ENCODE data around the gene PLPPR1.
A peak's percentile ranks its signal among the peaks of the same experiment; 100 is the strongest.

The PLPPR1 gene

DNA sequence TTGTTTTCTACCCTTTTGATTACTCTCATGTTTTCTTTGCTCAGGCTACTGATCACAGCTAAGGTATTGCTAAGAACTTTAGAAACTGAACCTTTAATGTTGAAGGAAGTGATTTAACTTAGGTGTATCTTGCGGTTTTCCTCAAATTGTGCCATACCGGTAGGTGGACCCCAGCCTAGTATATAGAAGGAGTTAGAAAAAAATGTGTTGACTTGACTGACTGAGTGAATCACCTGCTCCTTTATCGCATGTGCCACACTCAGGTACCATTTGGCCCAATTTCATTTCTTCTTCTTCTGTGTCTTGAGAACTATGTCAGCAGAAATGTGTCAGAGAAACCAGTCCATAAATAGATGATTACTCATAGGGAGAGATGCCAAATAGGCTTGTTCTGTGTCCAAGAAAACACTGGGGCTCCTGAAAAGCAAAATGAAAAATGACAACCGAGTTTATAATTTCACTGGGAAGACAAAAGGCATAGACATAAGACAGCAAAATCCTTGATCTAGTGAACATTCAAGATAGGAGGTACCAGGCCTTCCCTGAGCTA is 19.4 kb downstream of the PLPPR1 start:
- no peak for DNase-seq (ENCODE audit: low read depth)

DNA sequence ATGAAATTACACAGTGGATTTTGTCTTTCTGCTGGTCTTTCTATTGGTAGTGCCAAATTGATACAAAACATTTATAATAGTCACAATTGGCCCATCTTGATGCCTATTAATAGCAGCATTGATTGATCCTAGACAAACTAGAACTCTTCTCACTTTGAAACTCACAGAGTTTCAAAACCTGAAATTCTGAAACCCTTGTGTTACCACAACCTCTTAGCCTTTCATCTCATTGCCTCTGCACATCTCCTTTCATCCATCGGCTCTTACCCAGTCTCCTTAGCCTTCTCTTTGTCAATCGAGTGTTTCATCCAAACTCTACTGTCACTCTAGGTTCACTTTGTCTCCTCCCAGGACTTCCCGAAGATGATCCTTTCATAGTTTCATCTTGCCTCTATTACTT is 22.1 kb downstream of the PLPPR1 start:
- no peak for DNase-seq (ENCODE audit: low read depth)

DNA sequence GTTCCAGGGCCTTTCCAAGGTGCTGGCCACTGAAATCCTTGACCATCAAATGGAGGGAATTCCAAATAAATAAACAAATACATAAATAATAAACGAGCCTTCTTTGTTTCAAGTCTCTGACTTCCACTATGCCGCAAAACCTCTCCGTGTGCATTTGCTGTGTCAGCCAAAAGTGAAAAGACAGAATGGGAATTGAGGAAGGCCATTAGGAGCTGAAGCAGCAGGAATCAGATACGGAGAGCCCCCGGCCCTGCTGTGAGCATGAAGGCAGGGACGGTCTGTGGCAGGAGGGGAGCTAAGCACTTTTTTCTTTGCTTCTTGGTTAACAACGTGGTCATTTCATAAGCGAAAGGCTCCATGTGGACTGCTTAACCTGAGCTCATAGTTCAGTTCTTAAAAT is 26.1 kb downstream of the PLPPR1 start:
- no peak for DNase-seq (ENCODE audit: low read depth)

DNA sequence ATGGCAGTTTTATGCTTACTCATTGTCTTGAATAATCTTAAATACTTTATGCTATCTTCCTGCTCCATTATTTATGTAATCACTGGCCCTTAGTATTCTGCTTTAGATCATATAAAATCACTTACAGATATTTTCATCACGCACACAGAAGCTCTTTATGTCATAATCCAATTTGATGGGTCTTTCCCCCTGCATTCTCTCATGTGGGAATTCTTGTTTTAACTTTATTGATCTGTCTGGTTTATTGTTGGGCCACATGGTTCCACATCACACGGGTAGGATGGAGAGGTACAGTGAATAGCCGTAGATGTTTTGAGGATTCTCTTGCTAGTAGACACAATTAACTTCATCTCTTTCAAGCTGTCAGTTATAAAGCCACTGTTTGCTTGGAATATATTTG is 27.0 kb downstream of the PLPPR1 start:
- no peak for DNase-seq (ENCODE audit: low read depth)

DNA sequence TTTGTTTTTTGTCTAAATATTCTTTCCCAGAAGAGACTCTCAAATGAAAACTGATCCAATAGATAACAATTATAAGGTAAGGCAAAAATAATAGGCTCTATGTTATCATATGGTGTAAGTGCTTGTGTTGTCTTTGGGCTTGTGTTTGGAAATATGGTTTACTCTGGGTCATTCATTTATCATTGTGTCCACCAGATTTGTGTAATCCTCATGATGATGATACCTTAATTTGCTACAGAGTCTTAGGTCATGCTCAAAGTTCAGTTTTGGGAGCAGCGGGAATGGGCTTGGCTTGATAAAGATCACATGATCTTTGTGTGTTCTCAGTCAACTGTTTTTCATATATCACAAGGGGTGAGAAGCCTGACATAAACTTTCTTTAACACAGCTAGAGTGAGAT is 34.2 kb downstream of the PLPPR1 start:
- DNase-seq (ENCODE audit: low read depth): no peak

DNA sequence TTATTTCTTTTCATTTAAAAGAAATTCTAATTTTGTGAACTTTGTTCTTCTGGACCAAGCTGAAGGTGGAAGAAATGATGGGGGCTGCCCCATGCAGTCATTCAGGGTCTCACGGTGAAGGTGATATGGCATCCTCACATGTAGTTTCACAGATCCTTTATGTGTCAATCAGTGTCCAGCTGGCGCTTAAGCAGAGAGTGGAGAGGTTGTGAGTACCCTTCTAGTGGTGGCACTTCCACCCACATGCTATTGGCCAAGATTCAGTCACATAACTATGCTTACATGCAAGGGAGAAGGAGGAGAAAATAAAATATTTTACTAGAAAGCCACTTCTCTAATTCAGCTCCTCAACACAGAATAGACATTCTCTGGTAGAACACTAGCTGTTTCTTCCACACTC is 34.7 kb downstream of the PLPPR1 start:
- no peak for DNase-seq (ENCODE audit: low read depth)

DNA sequence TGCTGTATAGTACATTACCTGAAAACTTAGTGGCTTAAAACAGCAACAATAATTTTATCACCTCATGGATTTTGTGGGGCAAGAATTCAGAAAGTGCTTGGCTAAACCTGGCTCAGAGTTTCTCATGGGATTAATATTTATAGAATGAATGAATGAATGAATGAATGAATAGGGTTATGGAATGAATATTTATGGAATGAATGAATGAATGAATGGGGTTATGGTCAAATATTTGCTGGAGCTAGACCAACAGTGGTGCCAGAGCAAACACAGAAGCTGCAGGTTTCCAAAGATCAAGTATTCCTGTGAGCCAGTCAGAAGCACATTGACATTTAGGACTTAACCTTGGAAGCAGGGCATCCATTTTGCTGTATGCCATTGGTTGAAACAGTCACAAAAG is 35.7 kb downstream of the PLPPR1 start:
- no peak for DNase-seq (ENCODE audit: low read depth)

DNA sequence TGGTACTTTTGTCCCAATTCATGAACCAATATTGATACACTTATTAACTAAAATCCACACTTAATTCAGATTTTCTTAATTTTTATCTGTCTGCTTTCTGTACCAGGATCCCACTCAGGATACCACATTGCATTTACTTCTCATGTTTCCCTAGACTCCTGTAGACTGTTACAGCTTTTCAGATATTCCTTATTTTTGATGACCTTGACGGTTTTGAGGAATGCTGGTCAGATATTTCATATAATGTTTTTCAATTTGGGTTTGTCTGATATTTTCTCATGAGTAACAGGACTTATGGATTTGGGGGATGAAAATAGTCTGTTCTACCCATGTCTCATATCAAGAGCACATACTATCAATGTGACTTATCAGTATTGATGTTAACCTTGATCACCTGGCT is 37.4 kb downstream of the PLPPR1 start:
- no peak for DNase-seq (ENCODE audit: low read depth)

DNA sequence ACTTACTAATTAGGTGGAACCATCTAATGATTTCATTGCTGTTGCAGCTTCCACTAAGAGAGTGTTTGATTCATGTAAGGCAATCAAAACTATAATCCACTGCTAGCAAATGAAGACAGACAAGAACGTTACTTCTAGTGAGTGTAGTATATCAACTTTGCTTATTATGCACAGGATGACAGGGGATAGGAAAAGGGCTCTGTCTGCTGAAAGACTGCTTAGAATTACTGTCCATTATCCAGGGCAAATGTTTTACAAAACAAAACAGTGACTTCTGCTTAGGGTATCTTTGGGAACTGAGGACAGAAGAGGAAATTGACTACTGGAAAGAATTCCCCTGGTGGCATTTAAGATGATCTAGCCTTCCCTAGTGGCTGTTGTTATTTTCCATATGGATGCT is 40.2 kb downstream of the PLPPR1 start:
- no peak for DNase-seq (ENCODE audit: low read depth)

DNA sequence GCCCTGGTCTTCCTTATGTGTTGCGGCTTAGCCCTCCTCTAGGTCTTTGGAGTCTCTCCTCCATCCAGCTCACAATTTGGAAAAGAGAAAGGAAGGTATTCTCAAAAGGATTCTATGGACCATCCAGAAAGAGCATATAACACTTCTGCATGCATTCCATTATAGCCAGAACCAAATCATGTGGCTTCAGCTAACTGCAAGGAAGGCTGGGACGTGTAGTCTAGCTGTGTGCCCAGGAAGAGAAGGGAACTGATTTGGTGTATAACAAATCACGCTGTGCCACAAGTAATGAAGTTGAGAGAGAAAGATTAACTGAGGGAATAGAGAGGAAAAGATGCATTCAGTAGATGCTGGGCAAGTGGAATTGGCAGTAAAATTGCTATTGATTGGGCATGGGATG is 43.7 kb downstream of the PLPPR1 start:
- no peak for DNase-seq (ENCODE audit: low read depth)

DNA sequence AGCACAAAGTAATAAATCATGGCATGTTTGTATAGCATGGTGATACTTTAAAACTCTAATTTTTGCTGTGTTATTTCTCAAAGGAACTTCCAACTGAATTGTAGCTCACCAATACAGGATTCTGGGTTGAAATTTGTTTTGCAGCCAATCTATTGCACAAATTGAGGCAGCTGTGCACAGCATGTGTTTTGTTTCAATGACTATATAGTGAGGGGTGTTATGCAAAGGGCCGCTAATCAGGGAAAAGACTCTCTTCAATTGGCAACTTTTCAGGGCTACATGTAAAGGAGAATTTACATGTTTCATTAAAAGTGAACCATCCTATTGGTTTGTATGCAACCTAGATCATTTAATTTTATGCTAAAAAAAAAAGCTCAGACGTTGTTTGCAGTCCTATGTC is 44.6 kb downstream of the PLPPR1 start:
- no peak for DNase-seq (ENCODE audit: low read depth)

DNA sequence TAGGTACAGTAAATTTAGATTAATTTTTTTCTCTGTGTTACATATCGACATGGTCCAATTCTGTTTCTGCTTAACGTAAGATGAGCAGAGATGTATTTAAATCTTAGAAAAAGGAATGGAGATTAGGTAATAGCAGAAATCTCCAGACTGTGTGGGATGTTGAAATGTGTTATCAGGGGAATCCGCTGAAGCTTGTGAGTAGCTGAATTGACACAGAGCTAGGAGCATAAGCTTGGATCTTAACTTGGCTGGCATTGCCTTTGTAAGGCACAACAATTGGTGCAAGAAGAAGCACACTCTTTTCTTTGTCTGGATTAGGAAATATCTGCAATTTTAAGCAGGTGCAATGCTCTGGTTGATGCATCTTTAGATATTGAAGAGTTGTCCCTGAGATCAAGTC is 53.1 kb downstream of the PLPPR1 start:
- no peak for DNase-seq (ENCODE audit: low read depth)

DNA sequence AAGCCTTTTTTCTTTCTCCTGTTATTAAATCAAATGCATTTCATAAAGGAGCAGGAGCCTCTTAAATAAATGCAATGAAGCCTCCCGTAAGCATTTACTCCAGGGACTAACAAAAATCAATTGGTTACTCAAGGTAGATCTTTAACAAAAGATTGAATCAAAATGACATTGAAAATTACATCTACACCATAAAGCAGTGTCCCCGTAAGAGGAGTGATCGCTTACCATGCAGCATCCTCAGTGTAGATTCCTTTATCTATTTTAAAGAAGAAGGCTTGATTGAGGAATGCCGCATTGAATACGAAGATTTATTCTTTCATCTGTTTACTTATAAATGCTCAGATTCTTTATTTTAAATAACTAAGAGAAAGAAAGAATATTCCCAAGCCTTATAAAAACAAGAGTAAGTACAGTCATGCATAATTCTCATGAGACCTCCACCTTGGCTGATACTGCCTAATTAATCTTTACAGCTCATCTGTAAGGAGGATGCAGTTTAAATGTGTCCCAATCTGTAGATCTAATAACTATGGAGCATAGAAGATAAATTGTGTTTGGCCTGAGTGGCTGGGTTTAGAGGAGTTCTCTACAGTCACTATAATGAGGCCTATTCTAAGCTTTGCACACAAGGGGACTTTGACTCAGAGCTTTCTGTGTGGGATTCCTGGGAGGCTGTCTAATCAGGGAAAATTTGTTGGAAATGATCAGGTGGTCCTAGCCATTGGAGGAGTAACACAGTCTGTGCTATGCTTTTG is 55.1 kb downstream of the PLPPR1 start:
- DNase-seq (ENCODE audit: low read depth): no peak

DNA sequence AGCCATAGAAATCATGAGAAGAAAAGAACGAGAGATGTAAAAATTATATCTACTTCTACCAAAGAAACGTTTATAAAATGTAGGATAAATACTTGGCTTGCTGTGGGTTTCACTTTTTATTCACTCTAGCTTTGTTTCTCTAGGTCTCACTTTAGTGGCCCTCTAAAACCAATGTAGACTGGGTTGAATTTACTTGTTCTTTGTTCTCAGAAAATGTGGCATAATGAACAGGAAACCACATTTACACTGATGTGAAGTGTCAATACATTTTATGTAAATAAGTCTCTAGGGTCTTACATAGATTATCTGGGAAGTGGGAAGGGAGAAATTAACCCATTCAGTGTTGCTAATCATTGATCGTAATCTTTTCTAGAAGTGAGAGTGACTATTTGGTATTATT is 58.9 kb downstream of the PLPPR1 start:
- DNase-seq (ENCODE audit: low read depth): no peak

DNA sequence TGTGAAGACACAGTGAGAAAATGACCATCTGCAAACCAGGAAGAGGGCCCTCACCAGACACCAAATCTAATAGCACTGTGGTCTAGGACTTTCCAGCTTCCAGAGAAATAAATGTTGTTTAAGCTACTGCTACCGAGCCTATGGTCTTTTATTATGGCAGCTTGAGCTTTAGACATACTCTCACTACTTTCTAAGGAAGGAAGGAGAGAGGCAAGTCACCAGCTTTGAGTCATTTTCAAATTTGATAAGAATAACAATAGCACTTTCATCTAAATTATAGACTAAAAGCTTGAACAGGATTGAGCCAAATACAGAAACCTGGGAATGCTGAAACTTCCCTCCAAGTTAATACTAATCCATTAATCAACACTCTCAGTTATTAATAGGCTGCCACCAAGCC is 64.4 kb downstream of the PLPPR1 start:
- DNase-seq (ENCODE audit: low read depth): no peak

DNA sequence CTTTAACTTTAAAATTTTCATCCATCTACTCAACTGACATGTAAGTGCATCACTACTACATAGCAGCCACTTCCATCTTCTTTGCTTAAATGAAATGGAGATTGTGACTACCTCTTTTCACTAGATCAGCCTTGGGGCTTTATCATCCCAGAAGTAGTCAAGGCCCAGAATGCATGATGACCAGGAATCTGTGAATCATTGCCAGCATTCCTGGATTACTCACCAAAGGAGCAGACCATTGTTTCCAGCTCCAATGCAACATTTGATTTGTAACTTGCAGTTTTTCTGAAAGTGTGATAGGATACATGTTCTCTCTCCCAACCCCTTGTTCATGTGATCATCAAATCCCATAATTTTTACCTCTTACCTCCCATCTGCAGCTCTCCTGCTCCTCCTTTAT is 65.1 kb downstream of the PLPPR1 start:
- DNase-seq (ENCODE audit: low read depth): no peak

DNA sequence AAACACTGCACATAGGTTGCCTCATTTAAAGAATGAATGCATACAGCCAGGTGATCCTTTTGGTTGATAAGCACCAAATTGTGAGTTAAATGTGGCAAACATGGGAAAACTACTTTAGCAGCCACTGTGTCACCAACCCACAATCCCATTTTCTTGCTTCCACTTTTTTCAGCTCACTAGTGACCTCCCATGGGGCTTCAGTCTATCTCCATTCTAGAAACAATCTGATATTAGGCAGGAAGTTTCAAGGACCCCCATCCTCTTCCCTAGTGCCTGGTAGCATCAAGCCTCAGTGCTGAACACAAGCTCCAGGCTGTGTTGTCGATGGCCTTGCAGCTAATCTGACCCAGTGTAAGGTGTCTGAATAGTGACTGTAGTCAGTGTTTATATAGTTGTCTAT is 66.2 kb downstream of the PLPPR1 start:
- DNase-seq (ENCODE audit: low read depth): no peak

DNA sequence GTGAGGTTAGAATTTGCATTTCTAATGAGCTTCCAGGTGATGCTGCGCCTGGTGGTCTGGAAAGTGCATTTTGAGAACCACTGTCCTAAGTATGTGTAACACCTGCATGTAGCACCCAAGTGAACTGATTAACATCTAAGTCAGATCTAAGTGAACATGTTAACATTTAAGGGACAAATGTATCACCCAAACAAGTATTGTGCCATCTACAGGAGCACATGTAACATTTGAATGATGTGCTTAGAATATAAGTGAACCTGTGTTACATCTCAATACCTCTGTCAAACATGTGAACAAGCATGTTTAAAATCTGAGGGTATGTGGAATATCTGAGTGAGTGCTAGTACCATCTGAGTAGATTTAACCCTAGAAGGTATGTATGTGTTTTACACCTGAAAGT is 68.7 kb downstream of the PLPPR1 start:
- DNase-seq (ENCODE audit: low read depth): no peak

DNA sequence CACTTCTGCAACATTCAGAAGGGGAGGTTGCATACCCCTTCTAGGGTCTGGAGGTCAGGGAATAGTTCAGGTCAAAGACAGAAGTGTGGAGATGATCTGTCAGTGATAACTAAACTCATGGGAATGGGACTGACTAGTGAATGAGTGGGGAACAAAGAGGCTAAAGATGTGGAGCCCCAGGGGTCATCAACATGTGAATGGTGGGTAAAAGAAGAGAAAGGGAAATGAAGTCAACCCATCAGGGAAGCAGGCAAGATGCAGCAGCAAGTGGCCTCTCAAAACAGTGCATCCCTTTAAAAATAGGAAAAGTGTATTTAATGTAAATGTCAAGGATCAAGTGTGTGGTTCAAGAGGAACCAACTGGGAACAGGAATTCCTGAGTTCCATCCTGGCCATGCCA is 69.9 kb downstream of the PLPPR1 start:
- DNase-seq (ENCODE audit: low read depth): no peak

DNA sequence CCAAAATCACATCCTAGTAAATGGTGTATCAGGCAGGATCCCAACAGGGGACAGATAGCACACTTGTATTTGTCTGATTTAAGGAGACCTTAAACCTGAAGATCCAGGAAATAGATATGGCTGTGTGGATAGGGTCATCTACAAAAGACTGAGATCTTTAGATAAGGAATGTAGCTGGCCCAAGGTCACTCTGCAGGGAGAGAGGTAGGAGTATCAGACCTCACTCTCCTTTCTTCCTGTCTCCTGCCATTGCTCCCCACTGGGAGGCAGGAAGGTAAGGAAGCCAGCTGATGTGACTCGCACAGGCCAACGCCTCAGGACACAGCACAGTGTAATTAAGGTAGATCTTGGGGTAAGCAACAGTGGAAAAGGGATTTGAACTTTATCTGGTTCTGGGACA is 85.8 kb downstream of the PLPPR1 start:
- DNase-seq (ENCODE audit: low read depth): no peak

DNA sequence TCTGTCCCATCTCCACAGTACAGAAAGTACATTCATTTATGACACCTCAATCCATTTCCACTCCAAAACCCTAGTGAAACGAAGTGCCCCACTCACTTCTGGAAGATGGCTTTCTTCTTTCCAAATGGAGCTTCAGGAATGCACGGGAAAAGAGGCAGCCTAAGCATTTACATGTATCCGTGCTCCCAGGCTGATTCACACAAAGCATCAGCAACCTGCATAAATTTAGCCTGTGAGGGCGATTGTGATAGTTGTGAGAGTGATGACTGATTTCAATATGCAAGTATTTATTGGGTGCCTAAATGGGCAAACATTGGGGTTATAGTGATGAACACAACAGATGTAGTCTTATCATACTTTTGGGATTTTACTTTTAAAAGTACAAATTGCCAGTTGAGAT is 86.6 kb downstream of the PLPPR1 start:
- DNase-seq (ENCODE audit: low read depth): no peak

DNA sequence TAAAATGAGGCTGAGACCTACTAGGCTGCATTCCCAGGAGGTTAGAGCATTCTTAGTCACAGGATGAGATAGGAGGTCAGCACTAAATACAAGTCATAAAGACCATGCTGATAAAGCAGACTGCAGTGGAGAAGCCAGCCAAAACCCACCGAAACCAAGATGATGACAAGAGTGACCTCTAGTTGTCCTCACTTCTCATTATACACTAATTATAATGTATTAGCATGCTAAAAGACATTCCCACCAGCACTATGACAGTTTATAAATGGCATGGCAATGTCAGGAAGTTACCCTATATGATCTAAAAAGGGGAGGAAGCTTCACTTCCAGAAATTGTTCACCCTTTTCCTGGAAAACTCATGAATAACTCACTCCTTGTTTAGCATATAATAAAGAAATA is 88.6 kb downstream of the PLPPR1 start:
- no peak for DNase-seq (ENCODE audit: low read depth)

DNA sequence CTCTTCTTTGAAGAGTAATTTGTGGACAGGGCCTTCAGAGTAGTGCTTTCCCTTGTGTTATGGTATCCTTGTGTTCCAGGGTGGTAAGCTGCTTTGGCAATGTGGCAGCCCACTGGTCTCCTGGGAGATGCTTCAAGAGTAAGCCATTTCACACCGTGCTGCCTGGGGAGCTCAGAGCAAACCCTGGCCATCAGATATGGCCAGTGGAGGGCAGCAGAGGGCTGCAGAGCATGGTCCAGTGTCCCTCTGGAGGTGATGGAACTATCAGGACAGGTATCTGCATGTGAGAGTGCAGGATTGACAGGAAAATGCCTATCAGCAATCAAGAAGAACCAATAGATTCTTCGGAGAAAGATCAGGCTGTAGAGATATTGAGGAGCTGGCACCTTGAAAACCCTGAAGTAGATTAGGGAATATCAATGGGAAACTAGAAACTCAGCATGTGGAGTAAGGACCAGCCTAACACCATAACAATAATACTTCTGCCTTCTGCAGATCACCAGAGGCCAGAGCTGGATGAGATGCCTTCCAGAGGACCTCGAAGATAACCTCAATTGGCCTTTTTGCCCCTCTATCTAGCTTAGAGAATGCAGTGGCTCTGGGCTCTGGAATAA is 90.8 kb downstream of the PLPPR1 start:
- peak; percentile 0 for DNase-seq (ENCODE audit: low read depth)

DNA sequence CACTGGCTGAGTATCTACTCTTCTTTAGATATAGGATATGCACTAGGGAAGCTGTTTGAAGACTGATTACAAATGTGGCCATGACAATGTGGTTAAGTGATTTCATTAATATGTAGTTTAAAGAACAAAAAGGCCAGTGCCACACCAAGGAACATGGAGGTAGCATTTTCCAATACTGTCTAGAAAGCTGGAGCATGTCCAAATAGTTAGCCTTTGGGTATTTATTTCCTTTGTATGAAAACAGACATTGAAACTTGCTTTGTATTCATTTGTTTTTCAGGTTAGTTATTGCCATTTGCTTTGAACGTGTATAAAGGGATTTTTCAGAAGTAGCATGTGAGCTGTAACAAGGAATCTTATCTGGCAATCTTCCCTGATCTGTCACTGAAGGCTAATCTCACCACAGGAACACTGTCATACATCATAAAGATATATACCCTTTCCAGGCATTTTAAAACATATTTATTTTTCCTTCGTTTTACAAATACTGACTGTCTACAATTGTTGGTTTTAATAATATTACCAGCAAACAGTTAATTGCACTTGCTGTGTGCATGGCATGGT is 93.4 kb downstream of the PLPPR1 start:
- DNase-seq (ENCODE audit: low read depth): no peak

Data from stimulated activated CD8-positive, alpha-beta memory T cell treated with anti-CD3 and anti-CD28 coated beads, Interleukin-15, amount 100 ng/mL, for 24 hours (primary cell).